ENCODE results near the gene COG5. TPM values are rescaled to one million over a fixed set of nuclear protein-coding genes. Genes with fewer than 3 reads are reported as not detected.

The COG5 gene
- total and polyA plus RNA-seq, 2 of the 8 experiments (the other 6 are each of a cell fraction or from before 2014, with no cell fraction given): 10.5 to 28.1 TPM

DNA sequence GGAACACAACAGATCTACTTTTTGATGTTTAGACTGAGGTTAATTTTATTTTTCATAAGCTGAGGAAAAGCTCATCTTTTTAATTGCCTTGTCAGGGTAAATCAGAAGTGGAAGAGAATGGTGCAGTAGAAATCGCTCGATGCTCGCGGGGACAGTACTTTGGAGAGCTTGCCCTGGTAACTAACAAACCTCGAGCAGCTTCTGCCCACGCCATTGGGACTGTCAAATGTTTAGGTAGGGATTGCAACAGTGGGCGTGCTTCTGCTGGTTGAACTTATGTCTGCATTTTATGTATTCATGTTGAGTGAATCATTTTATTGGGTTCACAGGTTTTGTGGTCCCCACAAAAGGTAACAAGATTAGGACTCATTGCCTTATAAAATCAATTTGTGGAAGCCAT is 406.6 kb downstream of the COG5 start:
- WGBS, 2 experiments (ENCODE audit: extremely low coverage in 1 of 2, insufficient coverage in 1 of 2, insufficient read length in 1 of 2, insufficient replicate concordance in 2 of 2, low coverage in 1 of 2, low lambda C conversion rate in 2 of 2, missing lambda C conversion rate in 1 of 2): 93% methylated on average over 7 of the region's 7 CpGs; no CpG with 5 or more reads in 1 of the 2 experiments
- Histone ChIP-seq H4K5ac (ENCODE audit: insufficient read length, low read depth, low read length) (no peak overlapping the region), H2BK15ac (ENCODE audit: low read length) (no peak overlapping the region), H3K56ac (replicated peaks; ENCODE audit: insufficient read length, low read depth, low read length) (no peak overlapping the region), H2BK12ac (ENCODE audit: low read depth, low read length) (no peak overlapping the region), H3K18ac (ENCODE audit: extremely low read depth, low read length) (no peak overlapping the region), H3K79me1 (ENCODE audit: low read depth, low read length) (no peaks in the 10 kb centered on the region), H3K27me3 (replicated peaks in 1 of 4; ENCODE audit: control insufficient read depth in 3 of 4, extremely low read depth in 1 of 4, insufficient read depth in 3 of 4, low read length in 3 of 4) (no peaks in the 10 kb centered on the region), H3K4me3 (ENCODE audit: extremely low read depth in 1 of 4, insufficient read depth in 2 of 4, low read depth in 3 of 4, low read length in 4 of 4) (no peak overlapping the region), H2BK5ac (ENCODE audit: low read depth, low read length) (no peak overlapping the region), H3K23me2 (ENCODE audit: low read depth, low read length) (no peaks in the 10 kb centered on the region; the same call in 1 of the 2 replicates), H3K23ac (ENCODE audit: insufficient read length) (no peak overlapping the region), H3K79me2 (ENCODE audit: control insufficient read depth in 1 of 2, insufficient read depth in 2 of 2, low read length in 2 of 2) (no peaks in the 10 kb centered on the region), H2BK20ac (ENCODE audit: low read length) (no peak overlapping the region), H3K14ac (ENCODE audit: insufficient read length) (no peak overlapping the region), H4K8ac (ENCODE audit: extremely low read depth, insufficient read depth, low read length) (no peak overlapping the region), H2AFZ (ENCODE audit: low read length) (no peak overlapping the region), H3K9ac (replicated peaks in 1 of 4; ENCODE audit: extremely low read depth in 1 of 4, low read depth in 3 of 4, low read length in 3 of 4) (no peak overlapping the region), H4K91ac (replicated peaks; ENCODE audit: insufficient read length, low read length) (no peak overlapping the region), H2BK120ac (replicated peaks; ENCODE audit: low read depth, low read length) (no peak overlapping the region), H3K4me1 (replicated peaks in 1 of 4; ENCODE audit: control insufficient read depth in 3 of 4, insufficient read depth in 4 of 4, low read length in 3 of 4) (no peaks in the 10 kb centered on the region), H3K9me3 (ENCODE audit: insufficient read depth in 2 of 2, low read depth in 1 of 2, low read length in 1 of 2) (no peaks in the 10 kb centered on the region), H3K4me2 (ENCODE audit: insufficient read depth in 1 of 2, low read depth in 2 of 2, low read length in 2 of 2) (no peak overlapping the region), H3K27ac (ENCODE audit: low read depth, low read length) (no peak overlapping the region), H4K20me1 (replicated peaks in 1 of 2; ENCODE audit: control insufficient read depth in 1 of 2, insufficient read depth in 2 of 2, low read length in 2 of 2) (no peaks in the 10 kb centered on the region), H2AK5ac (ENCODE audit: low read depth, low read length) (no peak overlapping the region), H3K4ac (replicated peaks; ENCODE audit: insufficient read length, low read depth, low read length) (no peak overlapping the region), H3K36me3 (ENCODE audit: control insufficient read depth in 2 of 4, insufficient read depth in 4 of 4, low read length in 3 of 4) (peaks cover 0 to 3% (median 0%) of the 10 kb centered on the region in 4 experiments; a peak in 1 of 8 replicates)
- no peak for DNase-seq (ENCODE audit: low read depth in 1 of 2, low spot score in 2 of 2)
- ChIA-PET POLR2A (ENCODE audit: partially characterized antibody) (interaction anchor here (1.4 kb wide), 1 partner anchor 11 kb away, joined by 8 read pairs; the partner anchor contains the start of gene HBP1), CTCF (ENCODE audit: partially characterized antibody) (interaction anchor here (0.7 to 1.5 kb wide), 6 partner anchors 11 to 271 kb away, joined by 3 to 4 read pairs (median 3); no protein-coding TSS in a partner anchor)
- FAIRE-seq: no peak
- TF ChIP-seq TEAD4 (IDR thresholded peaks at IDR 0.05; ENCODE audit: low read depth, low read length) (no peak), TAF1 (IDR thresholded peaks at IDR 0.05; ENCODE audit: low read depth, low read length) (no peak), RAD21 (IDR thresholded peaks at IDR 0.05 in 1 of 2, conservative IDR thresholded peaks at IDR 0.05 in 1 of 2; ENCODE audit: low read depth in 2 of 2, low read length in 2 of 2) (no peak), JUN (IDR thresholded peaks at IDR 0.05; ENCODE audit: low read depth, low read length) (no peak), TCF12 (IDR thresholded peaks at IDR 0.05; ENCODE audit: low read depth, low read length) (no peak), SP1 (IDR thresholded peaks at IDR 0.05; ENCODE audit: low read depth, low read length) (no peak), CTBP2 (IDR thresholded peaks at IDR 0.05; ENCODE audit: borderline replicate concordance, insufficient read depth, insufficient read length, low read length) (no peak), SIN3A (conservative IDR thresholded peaks at IDR 0.05 in 1 of 2, IDR thresholded peaks at IDR 0.05 in 1 of 2; ENCODE audit: low read depth in 1 of 2, low read length in 2 of 2) (no peak), JUND (IDR thresholded peaks at IDR 0.05; ENCODE audit: low read length) (no peak), CHD1 (IDR thresholded peaks at IDR 0.05; ENCODE audit: low read depth, low read length) (no peak), TBP (IDR thresholded peaks at IDR 0.05; ENCODE audit: low read depth, low read length) (no peak)
- TF ChIP-seq, protein P1, sequence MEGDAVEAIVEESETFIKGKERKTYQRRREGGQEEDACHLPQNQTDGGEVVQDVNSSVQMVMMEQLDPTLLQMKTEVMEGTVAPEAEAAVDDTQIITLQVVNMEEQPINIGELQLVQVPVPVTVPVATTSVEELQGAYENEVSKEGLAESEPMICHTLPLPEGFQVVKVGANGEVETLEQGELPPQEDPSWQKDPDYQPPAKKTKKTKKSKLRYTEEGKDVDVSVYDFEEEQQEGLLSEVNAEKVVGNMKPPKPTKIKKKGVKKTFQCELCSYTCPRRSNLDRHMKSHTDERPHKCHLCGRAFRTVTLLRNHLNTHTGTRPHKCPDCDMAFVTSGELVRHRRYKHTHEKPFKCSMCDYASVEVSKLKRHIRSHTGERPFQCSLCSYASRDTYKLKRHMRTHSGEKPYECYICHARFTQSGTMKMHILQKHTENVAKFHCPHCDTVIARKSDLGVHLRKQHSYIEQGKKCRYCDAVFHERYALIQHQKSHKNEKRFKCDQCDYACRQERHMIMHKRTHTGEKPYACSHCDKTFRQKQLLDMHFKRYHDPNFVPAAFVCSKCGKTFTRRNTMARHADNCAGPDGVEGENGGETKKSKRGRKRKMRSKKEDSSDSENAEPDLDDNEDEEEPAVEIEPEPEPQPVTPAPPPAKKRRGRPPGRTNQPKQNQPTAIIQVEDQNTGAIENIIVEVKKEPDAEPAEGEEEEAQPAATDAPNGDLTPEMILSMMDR (IDR thresholded peaks at IDR 0.05; ENCODE audit: control extremely low read depth in 1 of 3, insufficient read depth in 1 of 3, low read depth in 1 of 3, low read length in 3 of 3): no peak
